ENCODE data around the gene CHMP2A.

- TF ChIP-seq RAD21 (IDR thresholded peaks at IDR 0.05; ENCODE audit: low read length) (no peak), CTCF (IDR thresholded peaks at IDR 0.05) (no peak), JUND (IDR thresholded peaks at IDR 0.05) (no peak)
These were observed 34.7 kb downstream of the CHMP2A start for GRCh38 chr19:58520257-58520599.

Data from SK-N-SH (cell line).